NOMO-1 treated with dmso at 0.1 percent for 144 hours (cell line): Measurements from ENCODE around the gene MOSMO.
"Not testable (repeated sequence)": the region's sequence is repeated elsewhere in the genome, so short reads cannot be mapped to it uniquely, and the experiment has no call there.

Experiments
- DNase-seq: peaks from one replicate; lab custom pipeline; 2025; ENCODE audit not compliant: unreplicated experiment; lab: John Stamatoyannopoulos, UW

Gene MOSMO

GRCh38 chr16:22002047-22002446 is 5.9 kb upstream of the MOSMO start:
- DNase-seq = not testable (repeated sequence)

GRCh38 chr16:22003195-22003594 is 4.7 kb upstream of the MOSMO start:
- DNase-seq = no peak

GRCh38 chr16:22004341-22004740 is 3.6 kb upstream of the MOSMO start:
- no peak for DNase-seq

- DNase-seq = no peak
Observed at GRCh38 chr16:22005746-22006145, 2.2 kb upstream of the MOSMO start.

- DNase-seq = no peak
Observed at GRCh38 chr16:22006636-22007035, 1.3 kb upstream of the MOSMO start.

- no peak for DNase-seq
Observed at GRCh38 chr16:22007159-22007508, 777 bp upstream of the MOSMO start.

GRCh38 chr16:22008215-22009059 is 526 bp downstream of the MOSMO start:
- no peak for DNase-seq

- DNase-seq = no peak
Observed at GRCh38 chr16:22010902-22011301, 3.0 kb downstream of the MOSMO start.

GRCh38 chr16:22012241-22012640 is 4.3 kb downstream of the MOSMO start:
- no peak for DNase-seq

GRCh38 chr16:22013486-22013885 is 5.6 kb downstream of the MOSMO start:
- no peak for DNase-seq

GRCh38 chr16:22014271-22014873 is 6.5 kb downstream of the MOSMO start:
- no peak for DNase-seq

GRCh38 chr16:22016927-22017326 is 9.0 kb downstream of the MOSMO start:
- no peak for DNase-seq

GRCh38 chr16:22018559-22018958 is 10.6 kb downstream of the MOSMO start:
- no peak for DNase-seq

GRCh38 chr16:22022151-22022550 is 14.2 kb downstream of the MOSMO start:
- no peak for DNase-seq

GRCh38 chr16:22023505-22023904 is 15.6 kb downstream of the MOSMO start:
- DNase-seq = no peak

- DNase-seq = not testable (repeated sequence)
Observed at GRCh38 chr16:22024785-22025184, 16.9 kb downstream of the MOSMO start.

GRCh38 chr16:22027633-22028032 is 19.7 kb downstream of the MOSMO start:
- no peak for DNase-seq

- no peak for DNase-seq
Observed at GRCh38 chr16:22029632-22030031, 21.7 kb downstream of the MOSMO start.

GRCh38 chr16:22030087-22030812 is 22.3 kb downstream of the MOSMO start:
- no peak for DNase-seq

GRCh38 chr16:22031483-22032083 is 23.7 kb downstream of the MOSMO start:
- DNase-seq = no peak

GRCh38 chr16:22034503-22034902 is 26.6 kb downstream of the MOSMO start:
- no peak for DNase-seq

GRCh38 chr16:22035153-22035552 is 27.2 kb downstream of the MOSMO start:
- DNase-seq = no peak
